ENCODE results near the gene LBX1. TPM values are rescaled to one million over a fixed set of nuclear protein-coding genes. Genes with fewer than 3 reads are reported as not detected.

LBX1 gene
- total RNA-seq, 1 donor from 2014 or later, result not detected

- Histone ChIP-seq H3K27ac (no peak overlapping the region), H3K36me3 (no peaks in the 10 kb centered on the region), H3K27me3 (peaks cover 10% of the 10 kb centered on the region), H3K4me3 (no peak overlapping the region), H3K4me1 (no peaks in the 10 kb centered on the region), H3K9me3 (no peaks in the 10 kb centered on the region)
- TF ChIP-seq, protein P1, sequence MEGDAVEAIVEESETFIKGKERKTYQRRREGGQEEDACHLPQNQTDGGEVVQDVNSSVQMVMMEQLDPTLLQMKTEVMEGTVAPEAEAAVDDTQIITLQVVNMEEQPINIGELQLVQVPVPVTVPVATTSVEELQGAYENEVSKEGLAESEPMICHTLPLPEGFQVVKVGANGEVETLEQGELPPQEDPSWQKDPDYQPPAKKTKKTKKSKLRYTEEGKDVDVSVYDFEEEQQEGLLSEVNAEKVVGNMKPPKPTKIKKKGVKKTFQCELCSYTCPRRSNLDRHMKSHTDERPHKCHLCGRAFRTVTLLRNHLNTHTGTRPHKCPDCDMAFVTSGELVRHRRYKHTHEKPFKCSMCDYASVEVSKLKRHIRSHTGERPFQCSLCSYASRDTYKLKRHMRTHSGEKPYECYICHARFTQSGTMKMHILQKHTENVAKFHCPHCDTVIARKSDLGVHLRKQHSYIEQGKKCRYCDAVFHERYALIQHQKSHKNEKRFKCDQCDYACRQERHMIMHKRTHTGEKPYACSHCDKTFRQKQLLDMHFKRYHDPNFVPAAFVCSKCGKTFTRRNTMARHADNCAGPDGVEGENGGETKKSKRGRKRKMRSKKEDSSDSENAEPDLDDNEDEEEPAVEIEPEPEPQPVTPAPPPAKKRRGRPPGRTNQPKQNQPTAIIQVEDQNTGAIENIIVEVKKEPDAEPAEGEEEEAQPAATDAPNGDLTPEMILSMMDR (IDR thresholded peaks at IDR 0.05), result no peak
- DNase-seq, result no peak
- intact Hi-C loops (cut with DNase I), result no loop called here
- no peak for ATAC-seq
Observed at GRCh38 chr10:101183458-101184183, 45.6 kb downstream of the LBX1 start.

GRCh38 chr10:101182936-101183335 is 46.3 kb downstream of the LBX1 start:
- DNase-seq, result no peak
- intact Hi-C loops (cut with DNase I), result no loop called here
- no peaks in the 10 kb centered on the region for H3K9me3 ChIP-seq
- H3K36me3 ChIP-seq, result no peaks in the 10 kb centered on the region
- no peak for ATAC-seq
- H3K27ac ChIP-seq, result no peak overlapping the region
- TF ChIP-seq, protein P1 (IDR thresholded peaks at IDR 0.05), result no peak
- no peaks in the 10 kb centered on the region for H3K4me1 ChIP-seq
- H3K27me3 ChIP-seq, result peaks cover 10% of the 10 kb centered on the region
- H3K4me3 ChIP-seq, result no peak overlapping the region

Other genes with a start within 250 kb of the LBX1 start
- gene MRPL43, start 242.0 kb downstream of the LBX1 start, total RNA-seq, result 60.5 TPM
- 6.5 TPM for gene TWNK, start 241.9 kb downstream of the LBX1 start, total RNA-seq
- gene LZTS2, start 229.7 kb downstream of the LBX1 start, total RNA-seq, result 50.0 TPM
- 1.6 TPM for gene PDZD7, start 198.3 kb downstream of the LBX1 start, total RNA-seq
- 49.2 TPM for gene SFXN3, start 198.2 kb downstream of the LBX1 start, total RNA-seq
- gene KAZALD1, start 167.5 kb downstream of the LBX1 start, total RNA-seq, result 8.4 TPM
- gene TLX1, start 98.2 kb downstream of the LBX1 start, total RNA-seq, result not detected
- gene BTRC, start 124.7 kb upstream of the LBX1 start, total RNA-seq, result 18.2 TPM

Measured in upper lobe of right lung (tissue), 1 donor.